Naive B cell (primary cell): ENCODE results near the gene LPP. TPM values are rescaled to one million over a fixed set of nuclear protein-coding genes. Genes with fewer than 3 reads are reported as not detected.
"Not testable (repeated sequence)": the region's sequence is repeated elsewhere in the genome, so short reads cannot be mapped to it uniquely, and the experiment has no call there.

Experiments used
- ATAC-seq, 2 donors: fragments of 150-1000 bp; cut with Tn5 transposase; 2 replicates each; pipeline ENCODE4 v1.10.0; 2021; ENCODE audit warnings: low read depth in 2 of 2, mild to moderate bottlenecking in 2 of 2, moderate library complexity in 2 of 2
- DNase-seq: peaks from one replicate; pipeline ENCODE4 v3.0.0; 2022
- H3K27ac Mint-ChIP-seq, 6 donors: one replicate each; pipeline ENCODE4 v1.8.0; 2020 to 2022; ENCODE audit warnings: mild to moderate bottlenecking in 6 of 6, mixed read lengths in 6 of 6, moderate library complexity in 5 of 6, inconsistent platforms in 2 of 6
- H3K27me3 Mint-ChIP-seq, 3 donors: one replicate each; pipeline ENCODE4 v1.8.0; 2021 to 2022; ENCODE audit warnings: mixed read lengths in 3 of 3, mild to moderate bottlenecking in 1 of 3
- H3K36me3 Mint-ChIP-seq, 2 donors: one replicate each; pipeline ENCODE4 v1.8.0; 2020 to 2022; ENCODE audit warnings: mixed read lengths in 2 of 2, inconsistent platforms in 1 of 2, mild to moderate bottlenecking in 1 of 2
- H3K4me1 Mint-ChIP-seq, 3 donors: one replicate each; pipeline ENCODE4 v1.8.0; 2020 to 2022; ENCODE audit warnings: mixed read lengths in 3 of 3, inconsistent platforms in 1 of 3, mild to moderate bottlenecking in 1 of 3, moderate library complexity in 1 of 3
- H3K4me3 Mint-ChIP-seq, 8 donors: one replicate each; pipeline ENCODE4 v1.8.0; 2020 to 2022; ENCODE audit warnings: mild to moderate bottlenecking in 8 of 8, mixed read lengths in 8 of 8, moderate library complexity in 8 of 8, inconsistent platforms in 2 of 8
- H3K9me3 Mint-ChIP-seq, 7 donors: one replicate each; pipeline ENCODE4 v1.8.0; 2020 to 2022; ENCODE audit warnings: mixed read lengths in 7 of 7, mild to moderate bottlenecking in 5 of 7, inconsistent platforms in 2 of 7, moderate library complexity in 1 of 7
- polyA plus RNA-seq, 6 donors: library from polyadenylated mRNA; unstranded; fragments of 300-500 nt; fragmentation: Illumina TruSeq; gene quantifications; one replicate each; pipeline ENCODE4 v1.2.3, GENCODE V29; 2021; ENCODE audit warnings: low read depth in 6 of 6

The LPP gene
- polyA plus RNA-seq, 6 donors from 2014 or later, result 9.6 to 58.6 (median 25.4) TPM

GRCh38 chr3:188432802-188433520 lies 279.0 kb downstream of the LPP start:
- Mint-ChIP-seq H3K27me3 (no peaks in the 10 kb centered on the region), H3K4me3 (peak overlapping the region; percentile 71 to 91 (median 80)), H3K36me3 (peaks cover 6 to 16% of the 10 kb centered on the region in 2 donors), H3K27ac (peak overlapping the region; percentile 99 to 100 (median 100)), H3K4me1 (peaks cover 61 to 86% (median 76%) of the 10 kb centered on the region in 3 donors), H3K9me3 (peaks cover 0 to 9% (median 5%) of the 10 kb centered on the region in 7 donors)
- DNase-seq, result peak; percentile 72
- peak; percentile 95 for ATAC-seq

- no peaks in the 10 kb centered on the region for H3K27me3 Mint-ChIP-seq
- peaks cover 67 to 87% (median 75%) of the 10 kb centered on the region in 3 donors for H3K4me1 Mint-ChIP-seq
- DNase-seq, result peak; percentile 35
- peak overlapping the region; percentile 71 to 91 (median 80) for H3K4me3 Mint-ChIP-seq
- H3K9me3 Mint-ChIP-seq, result peaks cover 0 to 7% (median 5%) of the 10 kb centered on the region in 7 donors
- ATAC-seq, result peak; percentile 36 to 47
- peak overlapping the region; percentile 99 to 100 (median 100) for H3K27ac Mint-ChIP-seq
- peaks cover 6 to 16% of the 10 kb centered on the region in 2 donors for H3K36me3 Mint-ChIP-seq
Observed at GRCh38 chr3:188433521-188434150, 279.7 kb downstream of the LPP start.

- H3K36me3 Mint-ChIP-seq, result peaks cover 6 to 16% of the 10 kb centered on the region in 2 donors
- H3K9me3 Mint-ChIP-seq, result peaks cover 0 to 7% (median 5%) of the 10 kb centered on the region in 7 donors
- peak overlapping the region; percentile 53 to 100 (median 86) for H3K27ac Mint-ChIP-seq
- H3K4me1 Mint-ChIP-seq, result peaks cover 72 to 89% (median 72%) of the 10 kb centered on the region in 3 donors
- DNase-seq (no peak), ATAC-seq (no peak)
- peak overlapping the region in 2 of 8 donors; percentile 47 to 77 for H3K4me3 Mint-ChIP-seq
- no peaks in the 10 kb centered on the region for H3K27me3 Mint-ChIP-seq
Observed at GRCh38 chr3:188434594-188434993, 280.6 kb downstream of the LPP start.

- Mint-ChIP-seq H3K36me3 (peaks cover 6 to 16% of the 10 kb centered on the region in 2 donors), H3K9me3 (peaks cover 0 to 7% (median 5%) of the 10 kb centered on the region in 7 donors), H3K27me3 (no peaks in the 10 kb centered on the region), H3K4me3 (peak overlapping the region in 1 of 8 donors; percentile 30), H3K4me1 (peaks cover 74 to 91% (median 74%) of the 10 kb centered on the region in 3 donors), H3K27ac (peak overlapping the region in 4 of 6 donors; percentile 70 to 100 (median 81))
- ATAC-seq (no peak), DNase-seq (no peak)
Observed at GRCh38 chr3:188435266-188435665, 281.3 kb downstream of the LPP start.

- Mint-ChIP-seq H3K36me3 (peaks cover 14 to 25% of the 10 kb centered on the region in 2 donors), H3K27me3 (no peaks in the 10 kb centered on the region), H3K27ac (peak overlapping the region in 5 of 6 donors; percentile 47 to 97 (median 74)), H3K4me1 (peaks cover 68 to 87% (median 71%) of the 10 kb centered on the region in 3 donors), H3K4me3 (peak overlapping the region in 2 of 8 donors; percentile 53 to 64), H3K9me3 (peaks cover 4 to 16% (median 6%) of the 10 kb centered on the region in 7 donors)
- ATAC-seq (no peak), DNase-seq (no peak)
Observed at GRCh38 chr3:188437926-188438325, 284.0 kb downstream of the LPP start.

GRCh38 chr3:188439080-188439479 lies 285.1 kb downstream of the LPP start:
- Mint-ChIP-seq H3K27me3 (no peaks in the 10 kb centered on the region), H3K27ac (peak overlapping the region; percentile 56 to 97 (median 94)), H3K9me3 (peaks cover 0 to 13% (median 5%) of the 10 kb centered on the region in 7 donors), H3K4me3 (peak overlapping the region in 7 of 8 donors; percentile 14 to 87 (median 44)), H3K36me3 (peaks cover 20 to 23% of the 10 kb centered on the region in 2 donors), H3K4me1 (peaks cover 68 to 88% (median 70%) of the 10 kb centered on the region in 3 donors)
- ATAC-seq (peak; percentile 96 to 98), DNase-seq (peak; percentile 84)

- Mint-ChIP-seq H3K36me3 (peaks cover 20 to 23% of the 10 kb centered on the region in 2 donors), H3K4me3 (peak overlapping the region in 5 of 8 donors; percentile 5 to 72 (median 50)), H3K27ac (peak overlapping the region; percentile 84 to 97 (median 94)), H3K27me3 (no peaks in the 10 kb centered on the region), H3K4me1 (peaks cover 69 to 89% (median 78%) of the 10 kb centered on the region in 3 donors), H3K9me3 (peaks cover 0 to 13% (median 6%) of the 10 kb centered on the region in 7 donors)
- ATAC-seq (no peak), DNase-seq (no peak)
Observed at GRCh38 chr3:188440340-188440972, 286.5 kb downstream of the LPP start.

- H3K4me3 Mint-ChIP-seq, result peak overlapping the region; percentile 68 to 89 (median 78)
- peak overlapping the region; percentile 89 to 99 (median 96) for H3K27ac Mint-ChIP-seq
- H3K4me1 Mint-ChIP-seq, result peaks cover 73 to 95% (median 83%) of the 10 kb centered on the region in 3 donors
- no peaks in the 10 kb centered on the region for H3K27me3 Mint-ChIP-seq
- no peak for ATAC-seq
- H3K9me3 Mint-ChIP-seq, result peaks cover 0 to 15% (median 6%) of the 10 kb centered on the region in 7 donors
- no peak for DNase-seq
- H3K36me3 Mint-ChIP-seq, result peaks cover 12 to 17% of the 10 kb centered on the region in 2 donors
Observed at GRCh38 chr3:188442430-188442829, 288.5 kb downstream of the LPP start.

- Mint-ChIP-seq H3K9me3 (peaks cover 0 to 15% (median 6%) of the 10 kb centered on the region in 7 donors), H3K4me3 (peak overlapping the region in 4 of 8 donors; percentile 12 to 37 (median 22)), H3K36me3 (peaks cover 12 to 17% of the 10 kb centered on the region in 2 donors), H3K4me1 (peaks cover 64 to 82% (median 73%) of the 10 kb centered on the region in 3 donors), H3K27ac (peak overlapping the region; percentile 79 to 97 (median 88))
- not testable (repeated sequence) for ATAC-seq, DNase-seq, H3K27me3 Mint-ChIP-seq
Observed at GRCh38 chr3:188445175-188445574, 291.2 kb downstream of the LPP start.

- peak overlapping the region; percentile 55 to 81 (median 64) for H3K4me3 Mint-ChIP-seq
- H3K27me3 Mint-ChIP-seq, result no peaks in the 10 kb centered on the region
- peaks cover 0 to 15% (median 6%) of the 10 kb centered on the region in 7 donors for H3K9me3 Mint-ChIP-seq
- ATAC-seq (peak; percentile 66 to 68), DNase-seq (no peak)
- H3K4me1 Mint-ChIP-seq, result peaks cover 57 to 77% (median 65%) of the 10 kb centered on the region in 3 donors
- H3K27ac Mint-ChIP-seq, result peak overlapping the region; percentile 91 to 99 (median 95)
- H3K36me3 Mint-ChIP-seq, result peaks cover 12 to 17% of the 10 kb centered on the region in 2 donors
Observed at GRCh38 chr3:188446014-188446413, 292.1 kb downstream of the LPP start.

- Mint-ChIP-seq H3K4me3 (peak overlapping the region; percentile 18 to 81 (median 62)), H3K27ac (peak overlapping the region; percentile 91 to 99 (median 95)), H3K4me1 (peaks cover 61 to 79% (median 71%) of the 10 kb centered on the region in 3 donors), H3K36me3 (peaks cover 12 to 17% of the 10 kb centered on the region in 2 donors), H3K27me3 (no peaks in the 10 kb centered on the region), H3K9me3 (peaks cover 0 to 13% (median 6%) of the 10 kb centered on the region in 7 donors)
- ATAC-seq (peak; percentile 63 to 66), DNase-seq (no peak)
Observed at GRCh38 chr3:188446766-188447165, 292.8 kb downstream of the LPP start.

- no peak for ATAC-seq
- H3K27ac Mint-ChIP-seq, result peak overlapping the region in 2 of 6 donors; percentile 8 to 56
- H3K4me3 Mint-ChIP-seq, result peak overlapping the region in 2 of 8 donors; percentile 21 to 49
- peaks cover 63 to 80% (median 73%) of the 10 kb centered on the region in 3 donors for H3K4me1 Mint-ChIP-seq
- no peaks in the 10 kb centered on the region for H3K36me3 Mint-ChIP-seq
- peaks cover 0 to 13% (median 0%) of the 10 kb centered on the region in 7 donors for H3K9me3 Mint-ChIP-seq
- no peak for DNase-seq
- H3K27me3 Mint-ChIP-seq, result no peaks in the 10 kb centered on the region
Observed at GRCh38 chr3:188448813-188449212, 294.9 kb downstream of the LPP start.
